Anterior cingulate cortex (tissue), 58 donors: ENCODE measurements around the gene CRY2.

ENCODE experiments used
- DNase-seq, 58 donors: peaks; one replicate each; lab custom pipeline; 2025; lab: John Stamatoyannopoulos, UW

The CRY2 gene

DNA sequence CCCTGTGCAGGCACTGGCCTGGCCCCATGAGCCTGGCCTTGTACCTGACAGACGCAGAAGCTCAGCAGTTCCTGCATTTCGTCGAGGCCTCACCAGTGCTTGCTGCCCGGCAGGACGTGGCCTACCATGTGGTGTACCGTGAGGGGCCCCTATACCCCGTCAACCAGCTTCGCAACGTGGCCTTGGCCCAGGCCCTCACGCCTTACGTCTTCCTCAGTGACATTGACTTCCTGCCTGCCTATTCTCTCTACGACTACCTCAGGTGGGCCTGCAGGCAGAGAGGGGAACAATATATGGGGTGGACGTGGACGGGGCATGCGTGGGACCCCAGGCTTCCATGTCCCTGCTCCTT lies 80.0 kb downstream of the CRY2 start:
- no peak for DNase-seq

DNA sequence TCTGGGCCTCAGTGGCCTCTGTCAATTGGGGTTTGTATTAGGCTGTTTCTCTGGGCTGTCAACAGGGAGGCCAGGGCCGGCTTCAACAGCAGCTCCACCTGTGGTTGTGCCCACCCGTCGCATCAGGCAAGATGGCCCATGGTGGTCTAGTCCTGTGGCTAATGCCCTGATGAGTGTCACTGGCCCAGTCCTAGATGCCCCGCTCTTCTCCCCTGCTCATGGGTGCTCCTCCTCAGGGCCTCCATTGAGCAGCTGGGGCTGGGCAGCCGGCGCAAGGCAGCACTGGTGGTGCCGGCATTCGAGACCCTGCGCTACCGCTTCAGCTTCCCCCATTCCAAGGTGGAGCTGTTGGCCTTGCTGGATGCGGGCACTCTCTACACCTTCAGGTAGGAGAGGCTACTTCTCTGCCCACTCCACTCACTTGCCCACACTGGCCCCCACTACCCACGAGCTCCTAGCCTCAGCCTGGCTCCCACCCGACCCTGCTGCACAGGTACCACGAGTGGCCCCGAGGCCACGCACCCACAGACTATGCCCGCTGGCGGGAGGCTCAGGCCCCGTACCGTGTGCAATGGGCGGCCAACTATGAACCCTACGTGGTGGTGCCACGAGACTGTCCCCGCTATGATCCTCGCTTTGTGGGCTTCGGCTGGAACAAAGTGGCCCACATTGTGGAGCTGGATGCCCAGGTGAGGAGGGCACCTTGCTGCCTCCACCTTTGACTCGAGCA lies 80.6 kb downstream of the CRY2 start:
- DNase-seq: no peak

DNA sequence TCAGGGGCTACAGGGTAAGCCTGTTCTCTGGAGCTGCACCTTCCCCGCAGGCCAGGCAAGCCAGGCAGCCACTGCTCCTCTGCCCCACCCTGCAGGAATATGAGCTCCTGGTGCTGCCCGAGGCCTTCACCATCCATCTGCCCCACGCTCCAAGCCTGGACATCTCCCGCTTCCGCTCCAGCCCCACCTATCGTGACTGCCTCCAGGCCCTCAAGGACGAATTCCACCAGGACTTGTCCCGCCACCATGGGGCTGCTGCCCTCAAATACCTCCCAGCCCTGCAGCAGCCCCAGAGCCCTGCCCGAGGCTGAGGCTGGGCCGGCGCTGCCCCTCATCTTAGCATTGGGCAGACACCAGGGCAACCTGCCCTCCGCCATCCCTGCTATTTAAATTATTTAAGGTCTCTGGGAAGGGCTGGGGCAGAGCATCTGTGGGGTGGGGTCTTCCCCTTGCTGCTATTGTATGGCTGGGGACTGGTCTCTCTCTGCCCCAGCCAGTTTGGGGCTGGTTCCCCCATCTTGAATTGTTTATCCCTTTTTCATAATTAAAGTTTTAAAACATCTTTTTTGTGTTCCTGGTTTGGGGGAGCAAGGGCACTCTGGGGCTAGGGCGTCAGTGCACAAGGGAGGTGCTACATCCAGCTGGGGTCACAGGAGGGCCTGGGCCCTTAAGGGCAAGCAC lies 81.4 kb downstream of the CRY2 start:
- DNase-seq: no peak

DNA sequence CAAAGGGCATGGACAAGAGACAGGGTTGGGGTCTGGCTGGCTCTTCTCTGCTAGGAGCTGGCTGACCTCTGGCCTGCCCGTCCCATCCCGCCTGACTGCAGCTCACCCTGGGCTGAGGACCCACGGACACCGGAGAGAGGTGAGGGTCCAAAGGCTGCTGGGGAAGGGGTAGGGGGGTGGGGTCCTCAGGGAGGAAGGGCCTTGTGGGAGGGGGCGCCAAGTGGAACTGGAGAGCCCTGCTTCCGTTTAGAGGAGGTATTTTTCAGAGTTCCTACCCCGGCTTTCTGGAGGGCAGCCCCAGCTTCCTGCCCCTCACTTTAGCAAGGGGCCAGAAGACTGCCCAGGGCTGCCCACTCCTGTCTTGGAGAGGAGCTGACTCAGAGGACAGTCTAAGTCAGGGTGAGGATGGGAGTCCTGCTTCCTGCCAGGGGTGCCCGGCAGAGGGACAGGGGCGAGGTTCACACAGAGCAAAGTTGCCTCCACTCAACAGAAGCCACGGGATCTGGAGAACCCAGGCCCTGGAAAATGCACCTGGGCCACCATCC lies 82.3 kb downstream of the CRY2 start:
- DNase-seq: no peak

DNA sequence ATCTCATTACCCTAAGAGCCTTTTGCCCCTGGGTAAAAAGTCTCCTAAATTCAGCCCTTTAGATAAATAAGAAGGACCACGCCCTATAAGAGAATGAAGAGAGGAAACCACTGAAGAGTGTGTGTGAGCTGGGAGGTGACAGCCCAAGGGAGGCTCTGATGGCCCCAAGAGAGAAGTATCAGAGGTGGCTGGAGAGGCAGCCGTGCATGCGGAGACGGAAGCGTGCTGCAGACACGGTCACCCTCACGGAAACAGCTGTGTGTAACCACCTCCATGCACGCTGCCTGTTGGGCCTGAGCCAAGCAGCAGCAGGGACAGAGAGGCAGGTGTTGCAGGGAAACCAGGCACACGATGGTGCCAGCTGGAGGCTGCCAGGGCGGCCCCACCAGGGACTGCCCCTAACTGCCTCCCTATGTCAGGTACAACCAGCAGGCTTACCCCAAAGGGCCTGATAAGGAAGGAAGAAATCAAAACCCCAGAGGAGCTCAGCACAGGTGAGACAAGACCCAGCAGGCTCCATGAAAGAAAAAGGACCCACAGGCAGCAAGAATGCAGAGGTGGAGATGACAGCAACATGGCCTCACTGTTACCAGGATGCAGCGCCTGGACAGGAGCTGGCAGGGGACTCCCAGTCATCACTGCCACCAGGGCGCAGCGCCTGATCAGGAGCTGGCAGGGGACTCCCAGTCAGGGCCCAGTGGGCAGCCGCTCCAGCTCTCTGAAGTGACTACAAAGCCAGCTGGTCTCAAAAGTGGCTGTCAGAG lies 82.9 kb downstream of the CRY2 start:
- DNase-seq: peak in 10 of 58 donors; percentile 17 to 54 (median 36)

DNA sequence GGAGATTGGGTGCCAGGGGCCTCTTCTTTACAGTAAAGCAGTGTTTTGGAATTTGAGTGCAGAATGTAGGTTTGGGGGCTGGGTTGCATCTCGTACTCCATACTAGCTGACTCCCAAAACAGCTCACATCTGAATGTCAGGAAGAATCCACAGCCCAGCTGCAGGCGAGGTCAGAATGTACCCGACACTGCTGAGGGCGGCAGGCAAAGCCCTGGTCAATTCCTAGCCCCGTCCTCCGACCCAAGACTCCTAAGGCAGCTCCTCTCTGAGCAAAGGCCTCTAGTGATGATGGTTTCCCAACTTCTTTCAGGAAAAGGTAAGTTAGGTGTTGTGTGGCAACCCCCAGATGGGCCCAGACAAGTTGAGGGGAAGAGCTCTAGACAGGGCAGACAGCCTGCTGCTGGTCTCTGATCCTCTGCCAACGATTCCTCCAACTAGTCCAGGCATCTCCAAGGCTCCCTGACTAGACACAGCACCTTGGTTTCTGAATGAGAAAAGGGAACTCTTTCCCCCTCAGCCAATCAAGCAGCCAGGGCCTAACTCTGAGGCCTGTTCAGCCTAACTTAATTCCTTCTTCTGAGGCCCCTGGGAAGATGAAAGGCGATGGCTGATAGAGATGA lies 83.8 kb downstream of the CRY2 start:
- no peak for DNase-seq

DNA sequence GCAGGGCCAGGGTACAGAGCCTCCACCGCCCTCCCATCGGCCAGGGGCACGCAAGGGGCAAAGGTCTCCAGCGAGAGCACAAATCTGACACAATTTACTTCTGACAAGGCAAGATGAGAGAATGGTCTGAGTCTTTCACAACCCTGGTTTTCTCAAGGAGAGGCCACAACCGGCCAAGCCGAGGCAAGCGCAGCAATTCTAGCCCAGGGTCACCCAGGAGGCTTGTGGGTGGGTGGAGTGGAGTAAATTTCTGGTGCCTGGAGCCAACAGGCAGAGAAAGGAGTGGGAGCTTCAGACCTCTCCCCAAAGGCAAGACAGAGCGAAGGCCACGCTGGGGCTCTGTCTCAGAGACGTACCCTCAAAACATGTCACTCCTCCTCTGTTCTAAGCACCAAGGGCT lies 84.5 kb downstream of the CRY2 start:
- DNase-seq: no peak

DNA sequence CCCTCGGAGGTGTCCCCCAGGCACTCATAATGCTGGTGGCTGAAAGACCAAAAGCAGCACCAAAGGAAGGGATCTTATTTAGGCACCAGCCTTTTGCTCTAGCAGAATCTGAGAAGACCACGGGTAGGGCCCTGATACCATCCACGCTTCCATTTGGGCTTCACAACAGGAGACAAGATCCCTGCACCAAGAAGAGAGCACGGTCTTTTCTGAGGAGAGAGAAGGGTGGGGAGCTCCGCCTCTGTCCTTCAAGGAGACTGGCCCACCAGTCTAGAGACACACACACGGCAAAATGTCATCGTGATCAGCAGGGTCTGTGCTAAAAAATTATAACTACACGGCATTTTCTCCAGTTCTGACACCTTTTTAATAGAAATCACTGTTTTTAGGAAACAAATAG lies 84.9 kb downstream of the CRY2 start:
- no peak for DNase-seq
